B cell (primary cell): ENCODE measurements around the gene WDR76. TPM values are rescaled to one million over a fixed set of nuclear protein-coding genes. Genes with fewer than 3 reads are reported as not detected.

Source experiments
- ATAC-seq: fragments of 200-7000 bp; cut with Tn5 transposase; one replicate; pipeline ENCODE4 v1.10.0; 2021; ENCODE audit warnings: low read depth, mild to moderate bottlenecking, moderate number of reproducible peaks, moderate library complexity
- CTCF ChIA-PET: fragments of 350-600 bp; sonication (Branson Sonifier 250); formaldehyde crosslinking; loops from one replicate; lab custom pipeline; 2021; ENCODE audit warnings: antibody characterized with exemption, inconsistent platforms; lab: Charles Lee
- POLR2A ChIA-PET: fragments of 350-600 bp; sonication (Branson Sonifier 250); formaldehyde crosslinking; loops from one replicate; lab custom pipeline; 2021; ENCODE audit warnings: antibody characterized with exemption; lab: Charles Lee
- DNase-seq: peaks from one replicate; pipeline ENCODE4 v3.0.0; 2013
- H2AFZ ChIP-seq: 2 replicates; pipeline ENCODE4 v1.6.1; 2012; ENCODE audit warnings: mild to moderate bottlenecking, low read depth, low read length; ENCODE audit not compliant: insufficient read depth, poor library complexity, severe bottlenecking
- H3K27ac ChIP-seq, 2 donors: 1 replicate in 1 of 2; 2 replicates in 1 of 2; pipeline ENCODE4 v1.5.1; 2012 to 2013; ENCODE audit warnings: low read length in 2 of 2, mild to moderate bottlenecking in 2 of 2, moderate library complexity in 1 of 2
- H3K27me3 ChIP-seq, 4 experiments: fragments of 200-600 bp in 1 of 4; sonication (generic) in 1 of 4; replicated peaks in 1 of 4; 1 replicate in 2 of 4; 2 replicates in 2 of 4; pipeline versions ENCODE4 v1.6.1 to v1.7.0; 2013 to 2016; ENCODE audit warnings: low read length in 3 of 4, mild to moderate bottlenecking in 2 of 4, mixed read lengths in 1 of 4, moderate library complexity in 1 of 4; ENCODE audit not compliant: insufficient read depth in 4 of 4, control insufficient read depth in 3 of 4; ENCODE audit errors: control extremely low read depth in 1 of 4
- H3K36me3 ChIP-seq, 2 experiments: replicated peaks in 1 of 2; 1 replicate in 1 of 2; 2 replicates in 1 of 2; pipeline versions ENCODE4 v1.6.1 to v1.7.1; 2013; ENCODE audit warnings: low read length in 1 of 2; ENCODE audit not compliant: insufficient read depth in 2 of 2, control insufficient read depth in 1 of 2; ENCODE audit errors: control extremely low read depth in 1 of 2, extremely low read depth in 1 of 2
- H3K4me1 ChIP-seq, 2 donors: fragments of 200-600 bp in 1 of 2; sonication (generic) in 1 of 2; 1 replicate in 1 of 2; 2 replicates in 1 of 2; pipeline versions ENCODE4 v1.5.1 to v1.6.1; 2013 to 2017; ENCODE audit warnings: low read length in 2 of 2; ENCODE audit not compliant: control insufficient read depth in 2 of 2, insufficient read depth in 2 of 2
- H3K4me2 ChIP-seq: replicated peaks from 2 replicates; pipeline ENCODE3; 2012; ENCODE audit warnings: mild to moderate bottlenecking, low read depth, low read length; ENCODE audit not compliant: poor library complexity, severe bottlenecking
- H3K4me3 ChIP-seq, 5 experiments: fragments of 200-600 bp in 1 of 5; sonication (generic) in 1 of 5; 1 replicate in 3 of 5; 2 replicates in 2 of 5; pipeline versions ENCODE4 v1.5.1 to v1.7.0; 2011 to 2016; ENCODE audit warnings: low read length in 4 of 5, mild to moderate bottlenecking in 4 of 5, low read depth in 2 of 5, control low read depth in 1 of 5, moderate library complexity in 1 of 5; ENCODE audit not compliant: insufficient read depth in 1 of 5; ENCODE audit errors: control extremely low read depth in 1 of 5, extremely low read depth in 1 of 5
- H3K79me2 ChIP-seq: fragments of 200-600 bp; sonication (generic); one replicate; pipeline ENCODE4 v1.6.0; 2016; ENCODE audit warnings: low read length; ENCODE audit not compliant: control insufficient read depth, insufficient read depth
- H3K9ac ChIP-seq: fragments of 200-600 bp; sonication (generic); 2 replicates; pipeline ENCODE4 v1.6.1; 2017; ENCODE audit warnings: mild to moderate bottlenecking, low read length, moderate library complexity
- H3K9me3 ChIP-seq, 3 donors: one replicate each; pipeline versions ENCODE4 v1.6.1 to v1.7.1; 2013; ENCODE audit warnings: low read length in 2 of 3; ENCODE audit not compliant: control insufficient read depth in 2 of 3, insufficient read depth in 1 of 3; ENCODE audit errors: control extremely low read depth in 1 of 3
- H4K20me1 ChIP-seq: 2 replicates; pipeline ENCODE4 v1.6.0; 2012; ENCODE audit warnings: mild to moderate bottlenecking, low read length; ENCODE audit not compliant: insufficient read depth, control insufficient read depth, poor library complexity, severe bottlenecking
- H3K27ac Mint-ChIP-seq: one replicate; pipeline ENCODE4 v1.8.0; 2021; ENCODE audit warnings: mixed read lengths
- H3K27me3 Mint-ChIP-seq: one replicate; pipeline ENCODE4 v1.8.0; 2021; ENCODE audit warnings: mixed read lengths
- H3K4me1 Mint-ChIP-seq: one replicate; pipeline ENCODE4 v1.8.0; 2021; ENCODE audit warnings: mixed read lengths
- H3K4me3 Mint-ChIP-seq: one replicate; pipeline ENCODE4 v1.8.0; 2021; ENCODE audit warnings: mixed read lengths
- H3K9me3 Mint-ChIP-seq: one replicate; pipeline ENCODE4 v1.8.0; 2022; ENCODE audit warnings: mixed read lengths; ENCODE audit not compliant: insufficient read depth
- CTCF ChIP-seq: fragments of 200-600 bp; IDR thresholded peaks from one replicate; pipeline ENCODE4 v1.8.0; 2022; ENCODE audit warnings: antibody characterized with exemption, mild to moderate bottlenecking
- EZH2 ChIP-seq: IDR thresholded peaks from 2 replicates; pipeline ENCODE4 v1.6.1; 2012; ENCODE audit warnings: borderline replicate concordance, low read depth, mild to moderate bottlenecking, moderate library complexity, low read length; ENCODE audit not compliant: insufficient read depth, poor library complexity, severe bottlenecking
- WGBS: methylation state at CpG from one replicate; pipeline ENCODE4 v1.1.5; 2013; ENCODE audit warnings: missing lambda C conversion rate; ENCODE audit not compliant: insufficient coverage; 5-methylcytosine and 5-hydroxymethylcytosine counted together
- intact Hi-C: fragments of 100-400 bp; cut with micrococcal nuclease; formaldehyde crosslinking; loops from one replicate; pipeline ENCODE4 v1.10.0; 2022
- polyA plus RNA-seq: library from polyadenylated mRNA; depleted of rRNA; stranded (reverse); fragments of >200 nt; gene quantifications from 2 replicates; pipeline ENCODE4 v1.2.3, GENCODE V29; 2012
- total RNA-seq, 2 donors: library from RNA; stranded (reverse); fragments of 120-200 nt in 1 of 2; gene quantifications; 1 replicate in 1 of 2; 2 replicates in 1 of 2; pipeline versions ENCODE4 v1.2.3 to v1.2.4, GENCODE V29; 2013 to 2022

WDR76 gene
- total and polyA plus RNA-seq, 2 donors (not counting 1 experiment from before 2014, with no cell fraction given): 1.9 to 12.7 TPM

GRCh38 chr15:43791993-43792760 lies 34.6 kb upstream of the WDR76 start, which contains the start of gene SERF2:
Gene SERF2 (plus strand): TSS chr15:43792320. CDS start chr15:43792377, 57 bp downstream.
- intact Hi-C loops: loop anchor here (1.0 kb wide), 6 partner anchors 8 to 46 kb away; partner anchors contain the start of genes ELL3, HYPK, MFAP1 and PDIA3
- peak within 1 kb of the TSS; percentile 85 for H3K9ac ChIP-seq
- CTCF ChIA-PET: interaction anchor here (0.6 to 8.7 kb wide), 3 partner anchors 8 to 25 kb away, joined by 3 to 150 read pairs (median 5); partner anchors contain the start of genes ELL3, HYPK and SERINC4

More at GRCh38 chr15:43791993-43792760, 34.6 kb upstream of the WDR76 start, which contains the start of gene SERF2:
- peak; percentile 86 for ATAC-seq
- Histone ChIP-seq H2AFZ (peak within 1 kb of the TSS; percentile 70), H3K79me2 (peaks cover 30% of the 10 kb centered on the region), H3K4me2 (peak within 1 kb of the TSS; percentile 87), H3K9me3 (peaks cover 0 to 6% (median 0%) of the 10 kb centered on the region in 3 donors), H3K27me3 (no peaks in the 10 kb centered on the region), H3K36me3 (peaks cover 0 to 41% of the 10 kb centered on the region in 2 experiments), H3K4me3 (peak within 1 kb of the TSS; percentile 50 to 100 (median 94)), H3K4me1 (peaks cover 37 to 73% of the 10 kb centered on the region in 2 donors), H4K20me1 (peaks cover 36% of the 10 kb centered on the region), H3K27ac (peak within 1 kb of the TSS; percentile 96)
- DNase-seq: peak; percentile 100
- under 1% methylated on average over 62 of the region's 66 CpGs for WGBS
- POLR2A ChIA-PET: interaction anchor here (0.5 to 5.3 kb wide), 7 partner anchors 8 to 51 kb away, joined by 3 to 72 read pairs (median 9); partner anchors contain the start of genes ELL3, HYPK, MFAP1 and SERINC4
- peaks cover 66% of the 10 kb centered on the region for H3K4me1 Mint-ChIP-seq
- H3K27ac Mint-ChIP-seq: peak within 1 kb of the TSS; percentile 93
- H3K4me3 Mint-ChIP-seq: peak within 1 kb of the TSS; percentile 93
- no peaks in the 10 kb centered on the region for H3K27me3 Mint-ChIP-seq
- H3K9me3 Mint-ChIP-seq: no peaks in the 10 kb centered on the region
- no peak for TF ChIP-seq EZH2
- no peak for TF ChIP-seq CTCF
